Neural cell (in vitro differentiated cells): Measurements from ENCODE around the gene PTPRK.

Experiments
- EP300 ChIP-seq: fragments of 450-650 bp; conservative IDR thresholded peaks from 2 replicates; pipeline ENCODE4 v1.6.1; 2014; ENCODE audit warnings: antibody characterized with exemption, mild to moderate bottlenecking, moderate library complexity; ENCODE audit not compliant: poor library complexity, severe bottlenecking
- EZH2 ChIP-seq: fragments of 200-600, 300-800 bp; shearing (Covaris generic), sonication (generic); IDR thresholded peaks from 2 replicates; pipeline ENCODE4 v1.6.1; 2014; ENCODE audit warnings: antibody characterized with exemption, low read length, borderline replicate concordance, mild to moderate bottlenecking; ENCODE audit not compliant: insufficient read depth, poor library complexity, severe bottlenecking
- MXI1 ChIP-seq: fragments of 450-650 bp; conservative IDR thresholded peaks from 2 replicates; pipeline ENCODE4 v1.6.1; 2014; ENCODE audit warnings: antibody characterized with exemption, mild to moderate bottlenecking; ENCODE audit not compliant: poor library complexity, severe bottlenecking
- POLR2AphosphoS5 ChIP-seq: IDR thresholded peaks from 2 replicates; pipeline ENCODE4 v1.6.1; 2012
- TF ChIP-seq, protein P1 (sequence below): fragments of 450-650 bp; IDR thresholded peaks from 2 replicates; pipeline ENCODE4 v1.5.1; 2014; ENCODE audit warnings: antibody characterized with exemption, mild to moderate bottlenecking, moderate library complexity; ENCODE audit not compliant: poor library complexity, severe bottlenecking
- TF ChIP-seq, protein P2 (sequence below): IDR thresholded peaks from 2 replicates; pipeline ENCODE4 v1.6.1; 2012; ENCODE audit warnings: borderline replicate concordance

DNA sequence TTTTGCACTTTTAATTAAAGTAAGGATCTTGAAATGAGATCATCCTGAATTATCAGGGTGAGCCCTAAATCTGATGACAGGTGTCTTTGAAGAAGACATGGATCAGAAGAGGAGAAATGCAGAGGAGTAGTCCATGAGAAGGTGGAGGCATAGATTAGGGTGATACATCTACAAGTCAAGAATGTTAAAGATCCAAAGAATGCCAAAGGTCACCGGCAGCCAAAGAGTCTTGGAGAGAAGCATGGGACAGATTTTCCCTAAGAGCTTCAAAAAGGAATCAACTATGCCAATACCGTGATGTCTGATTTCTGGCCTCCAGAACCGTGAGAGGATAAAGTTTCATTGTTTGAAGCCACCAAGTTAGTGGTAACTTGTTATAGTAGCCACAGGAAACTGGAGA is 560.5 kb downstream of the PTPRK start:
- TF ChIP-seq, protein P1, sequence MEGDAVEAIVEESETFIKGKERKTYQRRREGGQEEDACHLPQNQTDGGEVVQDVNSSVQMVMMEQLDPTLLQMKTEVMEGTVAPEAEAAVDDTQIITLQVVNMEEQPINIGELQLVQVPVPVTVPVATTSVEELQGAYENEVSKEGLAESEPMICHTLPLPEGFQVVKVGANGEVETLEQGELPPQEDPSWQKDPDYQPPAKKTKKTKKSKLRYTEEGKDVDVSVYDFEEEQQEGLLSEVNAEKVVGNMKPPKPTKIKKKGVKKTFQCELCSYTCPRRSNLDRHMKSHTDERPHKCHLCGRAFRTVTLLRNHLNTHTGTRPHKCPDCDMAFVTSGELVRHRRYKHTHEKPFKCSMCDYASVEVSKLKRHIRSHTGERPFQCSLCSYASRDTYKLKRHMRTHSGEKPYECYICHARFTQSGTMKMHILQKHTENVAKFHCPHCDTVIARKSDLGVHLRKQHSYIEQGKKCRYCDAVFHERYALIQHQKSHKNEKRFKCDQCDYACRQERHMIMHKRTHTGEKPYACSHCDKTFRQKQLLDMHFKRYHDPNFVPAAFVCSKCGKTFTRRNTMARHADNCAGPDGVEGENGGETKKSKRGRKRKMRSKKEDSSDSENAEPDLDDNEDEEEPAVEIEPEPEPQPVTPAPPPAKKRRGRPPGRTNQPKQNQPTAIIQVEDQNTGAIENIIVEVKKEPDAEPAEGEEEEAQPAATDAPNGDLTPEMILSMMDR = no peak
- TF ChIP-seq POLR2AphosphoS5 = no peak
- TF ChIP-seq MXI1 = no peak
- no peak for TF ChIP-seq EP300
- TF ChIP-seq EZH2 = no peak
- TF ChIP-seq, protein P2, sequence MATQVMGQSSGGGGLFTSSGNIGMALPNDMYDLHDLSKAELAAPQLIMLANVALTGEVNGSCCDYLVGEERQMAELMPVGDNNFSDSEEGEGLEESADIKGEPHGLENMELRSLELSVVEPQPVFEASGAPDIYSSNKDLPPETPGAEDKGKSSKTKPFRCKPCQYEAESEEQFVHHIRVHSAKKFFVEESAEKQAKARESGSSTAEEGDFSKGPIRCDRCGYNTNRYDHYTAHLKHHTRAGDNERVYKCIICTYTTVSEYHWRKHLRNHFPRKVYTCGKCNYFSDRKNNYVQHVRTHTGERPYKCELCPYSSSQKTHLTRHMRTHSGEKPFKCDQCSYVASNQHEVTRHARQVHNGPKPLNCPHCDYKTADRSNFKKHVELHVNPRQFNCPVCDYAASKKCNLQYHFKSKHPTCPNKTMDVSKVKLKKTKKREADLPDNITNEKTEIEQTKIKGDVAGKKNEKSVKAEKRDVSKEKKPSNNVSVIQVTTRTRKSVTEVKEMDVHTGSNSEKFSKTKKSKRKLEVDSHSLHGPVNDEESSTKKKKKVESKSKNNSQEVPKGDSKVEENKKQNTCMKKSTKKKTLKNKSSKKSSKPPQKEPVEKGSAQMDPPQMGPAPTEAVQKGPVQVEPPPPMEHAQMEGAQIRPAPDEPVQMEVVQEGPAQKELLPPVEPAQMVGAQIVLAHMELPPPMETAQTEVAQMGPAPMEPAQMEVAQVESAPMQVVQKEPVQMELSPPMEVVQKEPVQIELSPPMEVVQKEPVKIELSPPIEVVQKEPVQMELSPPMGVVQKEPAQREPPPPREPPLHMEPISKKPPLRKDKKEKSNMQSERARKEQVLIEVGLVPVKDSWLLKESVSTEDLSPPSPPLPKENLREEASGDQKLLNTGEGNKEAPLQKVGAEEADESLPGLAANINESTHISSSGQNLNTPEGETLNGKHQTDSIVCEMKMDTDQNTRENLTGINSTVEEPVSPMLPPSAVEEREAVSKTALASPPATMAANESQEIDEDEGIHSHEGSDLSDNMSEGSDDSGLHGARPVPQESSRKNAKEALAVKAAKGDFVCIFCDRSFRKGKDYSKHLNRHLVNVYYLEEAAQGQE = no peak
